ENCODE data around the gene HTR2A. TPM values are rescaled to one million over a fixed set of nuclear protein-coding genes. Genes with fewer than 3 reads are reported as not detected.
A peak's percentile ranks its signal among the peaks of the same experiment; 100 is the strongest.

The HTR2A gene
- total and polyA plus RNA-seq, 12 donors, result 0.03 to 0.38 (median 0.04) TPM; not detected in 9

DNA sequence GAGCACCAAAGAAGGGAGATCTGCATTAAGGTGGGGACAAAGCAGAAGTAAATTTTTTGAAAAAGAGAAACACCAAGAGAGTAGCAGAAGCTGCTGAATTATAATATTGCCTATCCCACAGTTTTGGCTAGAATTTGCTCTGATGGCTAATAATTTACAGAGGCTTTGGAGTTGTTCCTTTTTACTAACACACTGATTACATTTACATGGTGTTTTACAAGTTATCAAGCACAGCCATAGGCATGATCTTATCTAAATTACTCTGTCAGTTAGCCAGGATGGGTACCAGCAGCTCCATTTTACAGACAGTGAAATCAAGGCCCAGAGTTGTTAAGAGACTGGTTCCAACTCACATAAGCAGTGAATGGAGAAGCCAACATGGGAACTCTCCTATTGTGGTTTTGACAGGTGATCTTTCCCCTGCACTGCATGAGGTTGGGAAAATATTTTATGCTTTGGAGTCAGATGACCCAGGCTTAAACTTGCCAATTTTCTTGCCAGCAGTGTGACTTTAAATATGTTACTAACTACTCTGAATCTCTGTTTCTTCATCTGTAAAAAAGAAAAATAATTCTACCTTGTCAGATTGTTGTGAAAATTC is 66.3 kb downstream of the HTR2A start:
- Histone ChIP-seq H3K4me1 (no peaks in the 10 kb centered on the region), H3K27me3 (no peaks in the 10 kb centered on the region), H3K27ac (no peak overlapping the region), H3K36me3 (no peaks in the 10 kb centered on the region), H3K9me3 (no peaks in the 10 kb centered on the region), H3K4me3 (no peak overlapping the region)
- no peak for DNase-seq
- no peak for ATAC-seq
- TF ChIP-seq, protein P1, sequence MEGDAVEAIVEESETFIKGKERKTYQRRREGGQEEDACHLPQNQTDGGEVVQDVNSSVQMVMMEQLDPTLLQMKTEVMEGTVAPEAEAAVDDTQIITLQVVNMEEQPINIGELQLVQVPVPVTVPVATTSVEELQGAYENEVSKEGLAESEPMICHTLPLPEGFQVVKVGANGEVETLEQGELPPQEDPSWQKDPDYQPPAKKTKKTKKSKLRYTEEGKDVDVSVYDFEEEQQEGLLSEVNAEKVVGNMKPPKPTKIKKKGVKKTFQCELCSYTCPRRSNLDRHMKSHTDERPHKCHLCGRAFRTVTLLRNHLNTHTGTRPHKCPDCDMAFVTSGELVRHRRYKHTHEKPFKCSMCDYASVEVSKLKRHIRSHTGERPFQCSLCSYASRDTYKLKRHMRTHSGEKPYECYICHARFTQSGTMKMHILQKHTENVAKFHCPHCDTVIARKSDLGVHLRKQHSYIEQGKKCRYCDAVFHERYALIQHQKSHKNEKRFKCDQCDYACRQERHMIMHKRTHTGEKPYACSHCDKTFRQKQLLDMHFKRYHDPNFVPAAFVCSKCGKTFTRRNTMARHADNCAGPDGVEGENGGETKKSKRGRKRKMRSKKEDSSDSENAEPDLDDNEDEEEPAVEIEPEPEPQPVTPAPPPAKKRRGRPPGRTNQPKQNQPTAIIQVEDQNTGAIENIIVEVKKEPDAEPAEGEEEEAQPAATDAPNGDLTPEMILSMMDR (IDR thresholded peaks at IDR 0.05), result no peak
- intact Hi-C loops (cut with DNase I), result loop anchor here in 7 of 10 donors (5.0 to 10.0 kb wide), 3 partner anchors 942 to 947 kb away; no protein-coding TSS in a partner anchor

DNA sequence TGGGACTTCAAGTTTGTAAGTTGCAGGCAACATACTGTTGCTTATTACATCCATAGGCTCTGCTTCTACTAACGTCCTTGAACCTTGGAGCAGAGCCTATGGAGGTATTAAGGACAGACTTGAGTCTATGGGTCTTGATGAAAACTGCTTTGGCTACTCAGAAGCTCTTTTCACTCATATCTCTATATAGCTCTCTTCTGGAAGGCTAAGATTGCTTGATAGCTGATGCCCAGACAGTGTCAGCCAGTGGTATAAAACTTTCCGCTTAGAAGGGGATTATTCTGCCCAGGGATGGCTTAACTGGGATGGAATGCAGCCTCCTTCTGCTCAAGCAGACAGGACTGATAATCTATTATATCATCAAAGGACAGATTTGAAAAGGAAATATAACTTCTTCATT is 74.3 kb downstream of the HTR2A start:
- no peaks in the 10 kb centered on the region for H3K27me3 ChIP-seq
- TF ChIP-seq, protein P1 (IDR thresholded peaks at IDR 0.05), result no peak
- intact Hi-C loops (cut with DNase I), result loop anchor here in 1 of 10 donors (10.0 kb wide), 1 partner anchor 952 kb away; no protein-coding TSS in a partner anchor
- H3K27ac ChIP-seq, result no peak overlapping the region
- WGBS, 2 donors, result 81 to 92% methylated on average over 2 of the region's 2 CpGs
- peaks cover 0 to 2% (median 0%) of the 10 kb centered on the region in 9 donors for H3K4me1 ChIP-seq
- H3K36me3 ChIP-seq, result no peaks in the 10 kb centered on the region
- DNase-seq, result no peak
- H3K4me3 ChIP-seq, result no peak overlapping the region
- H3K9me3 ChIP-seq, result no peaks in the 10 kb centered on the region
- no peak for ATAC-seq

DNA sequence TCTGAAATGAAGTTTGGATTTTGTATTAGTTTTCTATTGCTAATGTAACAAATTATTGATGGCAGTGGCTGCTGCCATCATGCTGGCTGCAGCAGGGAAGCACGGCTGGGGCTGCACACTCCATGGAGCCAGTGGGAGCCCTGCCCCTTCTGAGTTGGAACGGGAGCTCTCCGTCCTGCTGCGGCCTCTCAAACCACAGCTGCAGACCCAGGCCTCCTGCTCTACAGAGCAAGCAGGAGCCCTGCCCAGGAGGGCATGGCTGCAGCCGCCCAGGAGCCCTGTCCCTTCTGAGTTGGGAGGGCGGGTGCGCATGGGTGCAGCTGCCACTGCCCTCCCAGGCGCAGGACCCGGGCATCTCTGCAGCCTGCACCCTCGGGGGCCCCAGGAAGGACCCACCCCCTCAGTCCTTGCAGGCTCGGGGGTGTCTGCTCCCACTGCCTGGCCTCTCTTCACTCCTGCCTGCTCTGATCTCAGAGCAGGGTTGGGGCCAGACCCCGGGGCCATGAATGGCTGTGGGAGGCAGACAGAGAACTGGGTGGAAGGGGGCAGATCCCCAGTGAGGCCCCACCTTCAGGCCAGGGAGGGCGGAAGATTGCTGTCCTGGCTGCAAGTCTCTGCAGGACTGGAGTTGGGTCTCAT is 78.9 kb downstream of the HTR2A start:
- WGBS, 2 donors, result 91 to 92% methylated on average over 13 of the region's 13 CpGs
- TF ChIP-seq, protein P1 (IDR thresholded peaks at IDR 0.05), result no peak
- no peak overlapping the region for H3K4me3 ChIP-seq
- no peak overlapping the region for H3K27ac ChIP-seq
- H3K9me3 ChIP-seq, result peaks cover 0 to 2% (median 0%) of the 10 kb centered on the region in 11 donors
- DNase-seq (no peak), ATAC-seq (no peak)
- H3K27me3 ChIP-seq, result no peaks in the 10 kb centered on the region
- H3K36me3 ChIP-seq, result no peaks in the 10 kb centered on the region
- H3K4me1 ChIP-seq, result peaks cover 0 to 10% (median 0%) of the 10 kb centered on the region in 9 donors
- intact Hi-C loops (cut with DNase I), result no loop called here

DNA sequence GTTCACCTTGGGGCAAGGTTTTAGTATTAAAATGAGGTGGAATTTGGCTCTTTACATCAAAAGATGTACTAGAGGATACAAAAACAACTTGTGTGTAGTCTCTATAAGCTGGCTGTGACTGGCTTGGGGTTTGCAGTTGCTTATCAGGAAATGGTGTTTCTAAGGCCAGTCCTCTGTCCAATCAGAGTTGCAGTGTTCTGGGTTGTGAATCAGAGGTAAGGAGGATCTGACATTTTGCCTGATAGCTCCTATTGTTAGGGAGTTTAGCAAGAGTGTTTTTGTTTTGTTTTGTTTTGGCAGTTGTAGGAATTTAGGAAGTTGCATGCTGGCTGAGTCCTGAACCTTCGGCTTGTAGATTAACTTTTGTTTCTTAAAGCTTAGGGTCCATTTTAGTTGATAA is 79.8 kb downstream of the HTR2A start:
- DNase-seq, result no peak
- H3K9me3 ChIP-seq, result peaks cover 0 to 10% (median 6%) of the 10 kb centered on the region in 11 donors
- H3K4me3 ChIP-seq, result no peak overlapping the region
- intact Hi-C loops (cut with DNase I), result no loop called here
- peak in 6 of 8 donors; percentile 23 to 67 (median 40) for ATAC-seq
- WGBS, 2 donors, result 49 to 60% methylated on average over 1 of the region's 1 CpG
- no peaks in the 10 kb centered on the region for H3K36me3 ChIP-seq
- peaks cover 0 to 10% (median 0%) of the 10 kb centered on the region in 9 donors for H3K4me1 ChIP-seq
- TF ChIP-seq, protein P1 (IDR thresholded peaks at IDR 0.05), result no peak
- H3K27me3 ChIP-seq, result no peaks in the 10 kb centered on the region
- H3K27ac ChIP-seq, result peak overlapping the region in 3 of 10 donors; percentile 11 to 49 (median 33)

Data from heart right ventricle (tissue), 16 donors.